Mesothelial cell of epicardium (in vitro differentiated cells): ENCODE measurements around the gene TPP2. TPM values are rescaled to one million over a fixed set of nuclear protein-coding genes. Genes with fewer than 3 reads are reported as not detected.

Experiments used
- DNase-seq, 2 experiments: peaks; one replicate each; pipeline ENCODE4 v3.0.0; 2021; ENCODE audit warnings: low spot score in 2 of 2; ENCODE audit not compliant: unreplicated experiment in 2 of 2
- H3K27ac Mint-ChIP-seq: 2 replicates; pipeline ENCODE4 v1.8.0; 2021; ENCODE audit warnings: mixed read lengths
- H3K27me3 Mint-ChIP-seq: 2 replicates; pipeline ENCODE4 v1.8.0; 2021; ENCODE audit warnings: low read depth, mixed read lengths
- H3K36me3 Mint-ChIP-seq: 2 replicates; pipeline ENCODE4 v1.8.0; 2021; ENCODE audit warnings: mixed read lengths
- H3K4me1 Mint-ChIP-seq: 2 replicates; pipeline ENCODE4 v1.8.0; 2021; ENCODE audit warnings: mixed read lengths
- H3K4me3 Mint-ChIP-seq: 2 replicates; pipeline ENCODE4 v1.8.0; 2021; ENCODE audit warnings: mild to moderate bottlenecking, moderate library complexity, mixed read lengths
- H3K9me3 Mint-ChIP-seq: 2 replicates; pipeline ENCODE4 v1.8.0; 2021; ENCODE audit warnings: mixed read lengths
- total RNA-seq: library from RNA; stranded (reverse); gene quantifications from 3 replicates; pipeline ENCODE4 v1.2.1, GENCODE V29; 2021
- TF ChIP-seq, protein P1 (sequence below): fragments of 200-600 bp; sonication (generic); IDR thresholded peaks from one replicate; pipeline ENCODE4 v1.5.0; 2021; ENCODE audit warnings: antibody characterized with exemption; ENCODE audit not compliant: unreplicated experiment

The TPP2 gene
- total RNA-seq, 1 donor from 2014 or later: 54.2 TPM

DNA sequence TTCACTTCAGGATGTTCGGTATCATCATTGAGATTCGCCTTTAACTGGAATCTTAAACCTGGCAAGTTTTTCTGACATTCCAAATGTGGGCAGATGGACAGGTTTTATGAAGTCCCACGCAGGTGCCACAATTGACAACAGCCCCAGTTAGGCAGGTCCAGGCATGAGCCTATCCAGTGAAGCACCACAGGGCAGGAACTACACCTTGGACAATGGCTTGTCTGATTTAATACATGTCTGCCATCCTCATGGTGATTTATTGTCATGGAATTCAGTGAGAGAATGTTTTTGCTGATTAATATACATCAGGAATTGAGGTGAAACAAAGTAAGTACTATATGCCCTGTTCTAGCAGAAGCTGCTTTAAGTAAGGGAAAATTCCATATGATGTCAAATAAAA is 10.2 kb upstream of the TPP2 start:
- H3K4me3 Mint-ChIP-seq: no peak overlapping the region
- H3K4me1 Mint-ChIP-seq: no peaks in the 10 kb centered on the region
- H3K27me3 Mint-ChIP-seq: peaks cover 25% of the 10 kb centered on the region
- no peak overlapping the region for H3K27ac Mint-ChIP-seq
- DNase-seq: no peak
- no peaks in the 10 kb centered on the region for H3K36me3 Mint-ChIP-seq
- no peaks in the 10 kb centered on the region for H3K9me3 Mint-ChIP-seq
- TF ChIP-seq, protein P1, sequence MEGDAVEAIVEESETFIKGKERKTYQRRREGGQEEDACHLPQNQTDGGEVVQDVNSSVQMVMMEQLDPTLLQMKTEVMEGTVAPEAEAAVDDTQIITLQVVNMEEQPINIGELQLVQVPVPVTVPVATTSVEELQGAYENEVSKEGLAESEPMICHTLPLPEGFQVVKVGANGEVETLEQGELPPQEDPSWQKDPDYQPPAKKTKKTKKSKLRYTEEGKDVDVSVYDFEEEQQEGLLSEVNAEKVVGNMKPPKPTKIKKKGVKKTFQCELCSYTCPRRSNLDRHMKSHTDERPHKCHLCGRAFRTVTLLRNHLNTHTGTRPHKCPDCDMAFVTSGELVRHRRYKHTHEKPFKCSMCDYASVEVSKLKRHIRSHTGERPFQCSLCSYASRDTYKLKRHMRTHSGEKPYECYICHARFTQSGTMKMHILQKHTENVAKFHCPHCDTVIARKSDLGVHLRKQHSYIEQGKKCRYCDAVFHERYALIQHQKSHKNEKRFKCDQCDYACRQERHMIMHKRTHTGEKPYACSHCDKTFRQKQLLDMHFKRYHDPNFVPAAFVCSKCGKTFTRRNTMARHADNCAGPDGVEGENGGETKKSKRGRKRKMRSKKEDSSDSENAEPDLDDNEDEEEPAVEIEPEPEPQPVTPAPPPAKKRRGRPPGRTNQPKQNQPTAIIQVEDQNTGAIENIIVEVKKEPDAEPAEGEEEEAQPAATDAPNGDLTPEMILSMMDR: no peak

DNA sequence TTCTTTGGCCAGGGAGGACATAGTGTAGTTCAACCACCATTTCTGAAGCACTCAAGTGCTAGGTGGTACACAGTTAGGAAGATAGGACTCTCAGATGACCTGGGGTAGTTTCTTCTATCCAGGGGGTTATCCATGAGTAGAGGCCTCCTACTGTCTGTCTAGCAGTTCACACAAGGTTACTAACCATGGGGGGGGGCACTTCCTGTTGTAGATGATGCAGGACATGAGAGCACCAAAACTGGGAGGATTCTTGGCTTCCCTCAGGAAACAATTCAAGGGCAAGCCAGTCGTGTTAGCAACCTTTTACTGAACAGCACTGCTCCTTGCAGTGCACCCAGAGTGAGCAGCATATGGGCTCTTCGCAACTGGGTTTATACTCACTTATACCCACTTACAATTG is 8.9 kb upstream of the TPP2 start:
- H3K9me3 Mint-ChIP-seq: no peaks in the 10 kb centered on the region
- no peak overlapping the region for H3K4me3 Mint-ChIP-seq
- DNase-seq: no peak
- peaks cover 3% of the 10 kb centered on the region for H3K4me1 Mint-ChIP-seq
- peaks cover 19% of the 10 kb centered on the region for H3K27me3 Mint-ChIP-seq
- TF ChIP-seq, protein P1: no peak
- H3K36me3 Mint-ChIP-seq: no peaks in the 10 kb centered on the region
- no peak overlapping the region for H3K27ac Mint-ChIP-seq

DNA sequence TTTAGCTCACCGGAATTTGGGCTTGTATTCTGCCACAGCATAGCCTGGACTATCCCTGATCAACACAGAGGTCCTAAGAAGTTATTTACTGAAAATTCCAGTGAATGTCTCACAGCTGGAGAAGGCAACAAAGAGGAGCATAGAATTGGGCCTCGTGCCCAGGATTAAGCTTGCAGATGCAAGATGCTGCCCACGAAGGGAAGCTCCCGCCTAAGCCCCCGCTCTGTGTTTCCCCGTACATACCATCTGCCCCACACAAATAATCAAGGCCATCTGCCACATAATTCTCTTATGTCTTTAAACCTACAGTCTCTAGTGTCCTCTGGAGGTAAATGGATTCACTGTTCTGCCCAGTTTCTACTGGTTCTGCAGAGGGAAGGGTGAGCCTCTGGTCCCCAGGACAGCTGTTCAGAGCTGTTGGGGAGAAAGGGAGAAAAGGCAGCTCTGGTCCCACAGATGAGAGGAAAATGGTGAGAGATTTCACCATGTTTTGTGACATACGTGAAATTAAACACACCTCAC is 7.4 kb upstream of the TPP2 start:
- no peak overlapping the region for H3K4me3 Mint-ChIP-seq
- H3K4me1 Mint-ChIP-seq: peaks cover 3% of the 10 kb centered on the region
- TF ChIP-seq, protein P1: no peak
- no peak for DNase-seq
- H3K27ac Mint-ChIP-seq: no peak overlapping the region
- H3K36me3 Mint-ChIP-seq: no peaks in the 10 kb centered on the region
- peaks cover 6% of the 10 kb centered on the region for H3K27me3 Mint-ChIP-seq
- no peaks in the 10 kb centered on the region for H3K9me3 Mint-ChIP-seq

DNA sequence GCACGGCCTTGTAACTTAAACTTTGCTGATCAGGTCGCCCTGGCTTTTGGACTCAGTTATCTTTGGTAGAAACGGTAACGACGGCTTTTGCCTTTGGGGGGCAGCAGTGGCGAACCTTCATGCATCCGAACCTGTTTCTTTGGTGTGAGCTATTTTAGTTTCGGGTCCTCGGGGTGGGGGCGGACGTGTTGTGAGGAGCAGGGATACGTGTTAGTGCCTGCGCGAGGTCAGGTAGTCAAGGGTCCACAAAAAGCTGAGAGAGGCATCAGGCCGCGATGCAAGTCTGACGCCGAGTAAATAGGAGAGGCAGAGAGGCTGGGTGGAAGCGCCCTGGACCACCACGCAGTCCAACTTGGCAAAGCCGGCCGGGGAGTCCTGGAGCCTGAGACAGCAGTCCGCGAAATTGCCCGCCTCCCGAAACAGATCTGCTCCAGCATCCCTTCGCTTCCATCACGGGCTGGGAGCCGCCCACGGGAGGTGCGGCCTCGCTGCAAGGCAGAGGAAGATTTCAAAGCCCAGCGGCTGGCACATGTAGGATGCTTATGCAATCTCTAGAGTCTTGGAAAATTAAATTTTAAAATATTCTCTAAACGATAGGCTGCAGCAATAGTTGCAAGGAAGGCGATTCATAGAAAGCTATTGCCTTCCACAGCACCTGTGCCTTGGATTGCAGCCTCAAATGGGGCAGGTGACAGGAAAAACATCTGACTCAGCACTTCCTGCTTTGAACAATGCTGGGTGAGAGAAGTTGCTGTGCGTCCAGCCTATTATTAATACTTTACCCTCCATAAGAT is 4.6 kb upstream of the TPP2 start:
- Mint-ChIP-seq H3K4me1 (peaks cover 10% of the 10 kb centered on the region), H3K27me3 (no peaks in the 10 kb centered on the region), H3K9me3 (no peaks in the 10 kb centered on the region)

DNA sequence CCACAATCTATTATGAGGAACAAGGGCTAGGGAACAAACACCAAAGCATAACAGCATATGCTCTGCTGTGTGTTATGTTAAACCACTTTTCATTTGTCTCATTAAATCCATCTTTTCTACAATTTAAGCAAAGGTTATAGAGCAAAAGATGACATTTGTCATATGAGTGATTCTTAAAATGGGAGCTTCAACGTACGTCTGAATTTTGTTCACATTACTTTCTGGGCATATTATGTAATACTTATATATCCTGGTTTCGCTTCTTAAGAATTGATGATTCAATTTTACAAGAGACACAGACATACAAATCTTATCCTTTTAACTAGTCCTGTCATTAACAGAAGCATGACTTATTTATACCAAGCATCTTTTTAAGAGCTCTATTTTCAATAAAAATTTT is 3.3 kb upstream of the TPP2 start:
- TF ChIP-seq, protein P1: no peak
- DNase-seq: no peak
- no peaks in the 10 kb centered on the region for H3K27me3 Mint-ChIP-seq
- H3K27ac Mint-ChIP-seq: no peak overlapping the region
- peaks cover 19% of the 10 kb centered on the region for H3K4me1 Mint-ChIP-seq
- H3K36me3 Mint-ChIP-seq: no peaks in the 10 kb centered on the region
- no peaks in the 10 kb centered on the region for H3K9me3 Mint-ChIP-seq
- no peak overlapping the region for H3K4me3 Mint-ChIP-seq

More for the DNA sequence above, 4.6 kb upstream of the TPP2 start:
- TF ChIP-seq, protein P1: peak; percentile 32
- H3K4me3 Mint-ChIP-seq: peak overlapping the region; percentile 89
- peak overlapping the region; percentile 92 for H3K27ac Mint-ChIP-seq
- H3K36me3 Mint-ChIP-seq: no peaks in the 10 kb centered on the region
- DNase-seq: peak; percentile 38 to 65
